IMR-90 (cell line): Measurements from ENCODE around the gene ARHGAP10. TPM values are rescaled to one million over a fixed set of nuclear protein-coding genes. Genes with fewer than 3 reads are reported as not detected.

Experiments used
- ATAC-seq: fragments of 200-7000 bp; cut with Tn5 transposase; 2 replicates; pipeline ENCODE4 v1.9.1; 2020; ENCODE audit warnings: low read depth, mild to moderate bottlenecking, moderate library complexity
- BruUV-seq: library from RNA; stranded (reverse); fragments of 400-500 nt; replicated peaks from 2 replicates; lab custom pipeline; 2021; lab: Mats Ljungman, UMichigan
- CTCF ChIA-PET: fragments of 300-600 bp; formaldehyde crosslinking; extraction: SDS; loops from one replicate; lab custom pipeline; 2021; ENCODE audit warnings: antibody characterized with exemption; lab: Yijun Ruan, JAX
- POLR2A ChIA-PET: fragments of 300-600 bp; sonication (Branson Sonifier 250); formaldehyde crosslinking; loops from one replicate; lab custom pipeline; 2022; ENCODE audit warnings: antibody characterized with exemption; ENCODE audit not compliant: unreplicated experiment; lab: Charles Lee
- DNase-seq: peaks from one replicate; pipeline ENCODE4 v3.0.0; 2013
- H2AFZ ChIP-seq: replicated peaks from 2 replicates; pipeline ENCODE3; 2013; ENCODE audit warnings: low read length, mild to moderate bottlenecking; ENCODE audit not compliant: poor library complexity
- H2AK5ac ChIP-seq: 2 replicates; pipeline ENCODE4 v1.6.1; 2013; ENCODE audit warnings: low read depth, low read length, inconsistent platforms
- H2AK9ac ChIP-seq: replicated peaks from 2 replicates; pipeline ENCODE3; 2013; ENCODE audit warnings: mild to moderate bottlenecking, low read depth, low read length, moderate library complexity; ENCODE audit not compliant: poor library complexity
- H2BK120ac ChIP-seq: 2 replicates; pipeline ENCODE4 v1.6.1; 2013; ENCODE audit warnings: low read depth, low read length, inconsistent platforms
- H2BK15ac ChIP-seq: 3 replicates; pipeline ENCODE4 v1.6.1; 2013; ENCODE audit warnings: low read depth, low read length, inconsistent platforms
- H2BK20ac ChIP-seq: 2 replicates; pipeline ENCODE4 v1.6.1; 2013; ENCODE audit warnings: low read depth, mild to moderate bottlenecking, inconsistent platforms, low read length, moderate library complexity
- H2BK5ac ChIP-seq: 2 replicates; pipeline ENCODE4 v1.6.1; 2013; ENCODE audit warnings: mild to moderate bottlenecking, low read depth, low read length, inconsistent platforms; ENCODE audit not compliant: poor library complexity, severe bottlenecking
- H3K14ac ChIP-seq: replicated peaks from 2 replicates; pipeline ENCODE4 v1.6.1; 2013; ENCODE audit warnings: low read depth, low read length, inconsistent platforms
- H3K18ac ChIP-seq: 2 replicates; pipeline ENCODE4 v1.6.1; 2013; ENCODE audit warnings: low read depth, low read length, control low read depth
- H3K23ac ChIP-seq: 2 replicates; pipeline ENCODE4 v1.6.1; 2013; ENCODE audit warnings: low read depth, low read length, inconsistent platforms
- H3K27ac ChIP-seq: 2 replicates; pipeline ENCODE4 v1.5.1; 2013; ENCODE audit warnings: mild to moderate bottlenecking, control low read depth, low read length; ENCODE audit not compliant: insufficient read depth
- H3K27me3 ChIP-seq: 2 replicates; pipeline ENCODE4 v1.6.1; 2013; ENCODE audit warnings: low read length; ENCODE audit not compliant: control insufficient read depth, insufficient read depth
- H3K36me3 ChIP-seq: 2 replicates; pipeline ENCODE4 v1.6.1; 2013; ENCODE audit warnings: low read length, mixed read lengths; ENCODE audit not compliant: control insufficient read depth, insufficient read depth
- H3K4ac ChIP-seq: 2 replicates; pipeline ENCODE4 v1.6.1; 2013; ENCODE audit warnings: low read depth, low read length, inconsistent platforms
- H3K4me1 ChIP-seq: 2 replicates; pipeline ENCODE4 v1.6.1; 2013; ENCODE audit warnings: low read length, mixed read lengths; ENCODE audit not compliant: control insufficient read depth, insufficient read depth
- H3K4me2 ChIP-seq: 2 replicates; pipeline ENCODE4 v1.6.1; 2013; ENCODE audit warnings: low read depth, mild to moderate bottlenecking, control low read depth, low read length, moderate library complexity
- H3K4me3 ChIP-seq: 2 replicates; pipeline ENCODE4 v1.5.1; 2013; ENCODE audit warnings: low read depth, mild to moderate bottlenecking, control low read depth, low read length, moderate library complexity; ENCODE audit not compliant: insufficient read depth
- H3K56ac ChIP-seq: 2 replicates; pipeline ENCODE4 v1.6.1; 2013; ENCODE audit warnings: low read length, inconsistent platforms; ENCODE audit not compliant: insufficient read depth; ENCODE audit errors: extremely low read depth
- H3K79me1 ChIP-seq, 2 experiments: 2 replicates each; pipeline ENCODE4 v1.6.1; 2013; ENCODE audit warnings: low read length in 2 of 2, inconsistent platforms in 1 of 2, low read depth in 1 of 2
- H3K9ac ChIP-seq: 2 replicates; pipeline ENCODE4 v1.6.1; 2013; ENCODE audit warnings: low read depth, low read length, control low read depth
- H3K9me1 ChIP-seq: 2 replicates; pipeline ENCODE4 v1.6.1; 2013; ENCODE audit warnings: low read length, inconsistent platforms; ENCODE audit not compliant: insufficient read depth
- H3K9me3 ChIP-seq: 2 replicates; pipeline ENCODE4 v1.6.1; 2013; ENCODE audit warnings: low read length; ENCODE audit not compliant: control insufficient read depth, insufficient read depth
- H4K20me1 ChIP-seq: 2 replicates; pipeline ENCODE4 v1.6.1; 2013; ENCODE audit warnings: low read length, inconsistent platforms; ENCODE audit not compliant: insufficient read depth
- H4K5ac ChIP-seq: 2 replicates; pipeline ENCODE4 v1.6.1; 2013; ENCODE audit warnings: mild to moderate bottlenecking, low read depth, low read length, control low read depth
- H4K8ac ChIP-seq, 2 experiments: 2 replicates each; pipeline ENCODE4 v1.6.1; 2013; ENCODE audit warnings: low read depth in 2 of 2, low read length in 2 of 2, control low read depth in 1 of 2, inconsistent platforms in 1 of 2
- H4K91ac ChIP-seq: 2 replicates; pipeline ENCODE4 v1.6.1; 2013; ENCODE audit warnings: low read depth, low read length, inconsistent platforms; ENCODE audit not compliant: insufficient read depth
- BHLHE40 ChIP-seq: fragments of 150-350 bp; IDR thresholded peaks from 2 replicates; pipeline ENCODE4 v1.6.1; 2016; ENCODE audit warnings: mild to moderate bottlenecking, low read depth, low read length
- CEBPB ChIP-seq: IDR thresholded peaks from 2 replicates; pipeline ENCODE4 v1.6.1; 2012; ENCODE audit warnings: low read depth, low read length, improper control_type of control experiment
- CHD1 ChIP-seq: IDR thresholded peaks from 2 replicates; pipeline ENCODE4 v1.6.1; 2012; ENCODE audit warnings: low read depth, low read length, improper control_type of control experiment
- CTCF ChIP-seq: conservative IDR thresholded peaks from 2 replicates; pipeline ENCODE4 v1.5.1; 2012; ENCODE audit warnings: mild to moderate bottlenecking, low read depth, low read length, improper control_type of control experiment
- ELK1 ChIP-seq: fragments of 150-350 bp; IDR thresholded peaks from 2 replicates; pipeline ENCODE4 v1.6.1; 2016; ENCODE audit warnings: low read depth, mild to moderate bottlenecking, low read length, moderate library complexity, borderline replicate concordance
- MAZ ChIP-seq: IDR thresholded peaks from 2 replicates; pipeline ENCODE4 v1.6.1; 2012; ENCODE audit warnings: low read depth, mild to moderate bottlenecking, low read length, improper control_type of control experiment, moderate library complexity, borderline replicate concordance
- MXI1 ChIP-seq: IDR thresholded peaks from 2 replicates; pipeline ENCODE4 v1.6.1; 2012; ENCODE audit warnings: low read depth, mild to moderate bottlenecking, low read length, moderate library complexity, borderline replicate concordance
- NFE2L2 ChIP-seq: fragments of 150-350 bp; IDR thresholded peaks from 2 replicates; pipeline ENCODE4 v1.6.1; 2016; ENCODE audit warnings: low read depth, mild to moderate bottlenecking, low read length
- POLR2A ChIP-seq: IDR thresholded peaks from 2 replicates; pipeline ENCODE4 v1.6.1; 2012; ENCODE audit warnings: mild to moderate bottlenecking, low read depth, low read length
- RAD21 ChIP-seq: IDR thresholded peaks from 2 replicates; pipeline ENCODE4 v1.6.1; 2012; ENCODE audit warnings: low read length, improper control_type of control experiment
- RCOR1 ChIP-seq: IDR thresholded peaks from 2 replicates; pipeline ENCODE4 v1.6.1; 2012; ENCODE audit warnings: mild to moderate bottlenecking, low read length, improper control_type of control experiment; ENCODE audit not compliant: insufficient replicate concordance
- RFX5 ChIP-seq: IDR thresholded peaks from 2 replicates; pipeline ENCODE4 v1.8.0; 2012; ENCODE audit warnings: low read depth, mild to moderate bottlenecking, low read length, moderate library complexity
- SMC3 ChIP-seq: fragments of 150-350 bp; IDR thresholded peaks from 2 replicates; pipeline ENCODE4 v1.6.1; 2016; ENCODE audit warnings: low read depth, mild to moderate bottlenecking, antibody characterized with exemption, low read length, moderate library complexity
- USF2 ChIP-seq: fragments of 150-350 bp; IDR thresholded peaks from 2 replicates; pipeline ENCODE4 v1.6.1; 2017; ENCODE audit warnings: mild to moderate bottlenecking, antibody characterized with exemption, low read length, low read depth
- WGBS, 2 experiments: methylation state at CpG; one replicate each; pipeline versions ENCODE4 v1.1.5 to v1.1.7; 2013; ENCODE audit warnings: missing lambda C conversion rate in 2 of 2; ENCODE audit not compliant: insufficient read length in 1 of 2; ENCODE audit errors: extremely low coverage in 2 of 2; 5-methylcytosine and 5-hydroxymethylcytosine counted together
- dilution Hi-C: fragments of 300-500 bp; cut with HindIII; formaldehyde crosslinking; loops from one replicate; pipeline ENCODE4 v1.14.3; 2018; ENCODE audit warnings: low sequenced_read_pairs; ENCODE audit not compliant: unreplicated experiment
- in situ Hi-C: fragments of 300-500 bp; cut with MboI; formaldehyde crosslinking; loops from 3 replicates; pipeline ENCODE4 v1.14.3; 2019; ENCODE audit warnings: low sequenced_read_pairs, inconsistent platforms, mixed read lengths
- intact Hi-C: fragments of 100-400 bp; cut with micrococcal nuclease; formaldehyde crosslinking; loops from 2 replicates; pipeline ENCODE4 v1.10.0; 2022
- polyA plus RNA-seq, 3 experiments: library from polyadenylated mRNA; depleted of rRNA; stranded (reverse); fragments of >200 nt; gene quantifications; 2 replicates each; pipeline ENCODE4 v1.2.3, GENCODE V29; 2012; ENCODE audit warnings: low replicate concordance in 1 of 3
- total RNA-seq: library from RNA; depleted of rRNA; stranded (reverse); fragments of >200 nt; gene quantifications from 2 replicates; pipeline ENCODE4 v1.2.3, GENCODE V29; 2012

The ARHGAP10 gene
- total and polyA plus RNA-seq, 2 of the 4 experiments (the other 2 are of a cell fraction) = 27.1 to 29.4 TPM

GRCh38 chr4:148015468-148015867, 283.6 kb downstream of the ARHGAP10 start:
- in situ Hi-C loops (no loop called here), intact Hi-C loops (no loop called here), dilution Hi-C loops (no loop called here)
- Histone ChIP-seq H3K18ac (no peak overlapping the region), H3K23ac (no peak overlapping the region), H2AFZ (no peak overlapping the region), H3K4me3 (no peak overlapping the region), H3K4ac (no peak overlapping the region), H3K36me3 (peaks cover 2% of the 10 kb centered on the region), H2BK15ac (no peak overlapping the region), H3K27ac (no peak overlapping the region), H2BK120ac (no peak overlapping the region), H3K14ac (0 out of 2 replicates have a peak overlapping the region, but pooled peaks have one; percentile 37), H4K5ac (no peak overlapping the region), H4K20me1 (no peaks in the 10 kb centered on the region; the same call in 1 of the 2 replicates), H2BK5ac (no peak overlapping the region), H3K4me2 (no peak overlapping the region), H3K79me1 (peaks cover 35 to 46% of the 10 kb centered on the region in 2 experiments), H3K9ac (no peak overlapping the region), H3K9me3 (no peaks in the 10 kb centered on the region), H3K27me3 (no peaks in the 10 kb centered on the region), H2BK20ac (no peak overlapping the region), H3K9me1 (no peaks in the 10 kb centered on the region; the same call in 1 of the 2 replicates), H2AK9ac (no peak overlapping the region), H4K91ac (no peak overlapping the region), H3K4me1 (peaks cover 7% of the 10 kb centered on the region), H2AK5ac (no peak overlapping the region), H4K8ac (no peak overlapping the region), H3K56ac (no peak overlapping the region)
- POLR2A ChIA-PET = no interaction called here
- ATAC-seq (no peak), DNase-seq (no peak)
- CTCF ChIA-PET = interaction anchor here (0.8 to 1.0 kb wide), 2 partner anchors 9 to 26 kb away, joined by 3 to 4 read pairs; no protein-coding TSS in a partner anchor
- 93% methylated on average over 3 of the region's 8 CpGs; no CpG with 5 or more reads in 1 of the 2 experiments for WGBS, 2 experiments
- no TSS peak for BruUV-seq
- no peak for TF ChIP-seq BHLHE40
- no peak for TF ChIP-seq MAZ
- no peak for TF ChIP-seq MXI1
- TF ChIP-seq RAD21 = no peak
- no peak for TF ChIP-seq POLR2A
- TF ChIP-seq ELK1 = no peak
- TF ChIP-seq SMC3 = no peak
- no peak for TF ChIP-seq CHD1
- no peak for TF ChIP-seq USF2
- TF ChIP-seq RFX5 = no peak
- TF ChIP-seq CTCF = no peak
- no peak for TF ChIP-seq RCOR1
- no peak for TF ChIP-seq NFE2L2
- TF ChIP-seq CEBPB = no peak
